ENCODE data around the gene PSMB2.

- TF ChIP-seq ARNT (IDR thresholded peaks at IDR 0.05) (no peak), BHLHE40 (IDR thresholded peaks at IDR 0.05; ENCODE audit: borderline replicate concordance) (no peak), ZNF384 (IDR thresholded peaks at IDR 0.05) (no peak), FOXA1 (IDR thresholded peaks at IDR 0.05) (no peak), SUZ12 (IDR thresholded peaks at IDR 0.05) (no peak), TARDBP (IDR thresholded peaks at IDR 0.05) (no peak), ELF4 (IDR thresholded peaks at IDR 0.05) (no peak), SP1 (IDR thresholded peaks at IDR 0.05) (no peak), LEF1 (IDR thresholded peaks at IDR 0.05; ENCODE audit: borderline replicate concordance) (no peak), FOXK2 (IDR thresholded peaks at IDR 0.05) (no peak), L3MBTL2 (conservative IDR thresholded peaks at IDR 0.05) (no peak), NFRKB (IDR thresholded peaks at IDR 0.05) (no peak)
- TF ChIP-seq, protein P1, sequence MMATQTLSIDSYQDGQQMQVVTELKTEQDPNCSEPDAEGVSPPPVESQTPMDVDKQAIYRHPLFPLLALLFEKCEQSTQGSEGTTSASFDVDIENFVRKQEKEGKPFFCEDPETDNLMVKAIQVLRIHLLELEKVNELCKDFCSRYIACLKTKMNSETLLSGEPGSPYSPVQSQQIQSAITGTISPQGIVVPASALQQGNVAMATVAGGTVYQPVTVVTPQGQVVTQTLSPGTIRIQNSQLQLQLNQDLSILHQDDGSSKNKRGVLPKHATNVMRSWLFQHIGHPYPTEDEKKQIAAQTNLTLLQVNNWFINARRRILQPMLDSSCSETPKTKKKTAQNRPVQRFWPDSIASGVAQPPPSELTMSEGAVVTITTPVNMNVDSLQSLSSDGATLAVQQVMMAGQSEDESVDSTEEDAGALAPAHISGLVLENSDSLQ (IDR thresholded peaks at IDR 0.05): no peak
Measured at GRCh38 chr1:35555601-35556477, 85.5 kb downstream of the PSMB2 start.

Measured in HEK293T (cell line).